ENCODE data around the gene LITAFD. TPM values are rescaled to one million over a fixed set of nuclear protein-coding genes. Genes with fewer than 3 reads are reported as not detected.

LITAFD gene
- total RNA-seq, 1 donor from 2014 or later = not detected

DNA sequence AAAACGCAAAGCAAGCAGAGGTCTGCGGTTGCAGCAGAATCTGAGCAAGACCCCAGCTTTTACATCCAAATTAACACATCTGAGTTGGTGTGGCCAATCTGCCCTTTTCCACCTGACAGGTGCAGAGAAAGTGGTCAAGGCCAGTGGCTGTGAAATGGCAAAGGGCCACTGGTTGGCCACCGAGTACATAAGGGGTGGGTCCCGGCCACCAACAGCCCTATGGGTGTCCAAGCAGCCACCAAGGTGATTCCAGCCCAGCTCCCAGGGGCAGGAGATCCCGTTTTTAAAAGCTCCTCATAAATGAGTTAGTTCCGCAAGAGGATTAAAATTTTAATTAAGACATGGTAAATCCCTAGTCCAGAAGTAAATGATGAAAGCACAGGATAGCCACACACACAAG, 52.5 kb downstream of the LITAFD start:
- TF ChIP-seq, protein P1, sequence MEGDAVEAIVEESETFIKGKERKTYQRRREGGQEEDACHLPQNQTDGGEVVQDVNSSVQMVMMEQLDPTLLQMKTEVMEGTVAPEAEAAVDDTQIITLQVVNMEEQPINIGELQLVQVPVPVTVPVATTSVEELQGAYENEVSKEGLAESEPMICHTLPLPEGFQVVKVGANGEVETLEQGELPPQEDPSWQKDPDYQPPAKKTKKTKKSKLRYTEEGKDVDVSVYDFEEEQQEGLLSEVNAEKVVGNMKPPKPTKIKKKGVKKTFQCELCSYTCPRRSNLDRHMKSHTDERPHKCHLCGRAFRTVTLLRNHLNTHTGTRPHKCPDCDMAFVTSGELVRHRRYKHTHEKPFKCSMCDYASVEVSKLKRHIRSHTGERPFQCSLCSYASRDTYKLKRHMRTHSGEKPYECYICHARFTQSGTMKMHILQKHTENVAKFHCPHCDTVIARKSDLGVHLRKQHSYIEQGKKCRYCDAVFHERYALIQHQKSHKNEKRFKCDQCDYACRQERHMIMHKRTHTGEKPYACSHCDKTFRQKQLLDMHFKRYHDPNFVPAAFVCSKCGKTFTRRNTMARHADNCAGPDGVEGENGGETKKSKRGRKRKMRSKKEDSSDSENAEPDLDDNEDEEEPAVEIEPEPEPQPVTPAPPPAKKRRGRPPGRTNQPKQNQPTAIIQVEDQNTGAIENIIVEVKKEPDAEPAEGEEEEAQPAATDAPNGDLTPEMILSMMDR (IDR thresholded peaks at IDR 0.05) = no peak
- intact Hi-C loops (cut with DNase I) = no loop called here
- no peak for DNase-seq (ENCODE audit: low spot score in 2 of 2)

More for the DNA sequence above, 52.5 kb downstream of the LITAFD start:
- Histone ChIP-seq H3K9me3 (no peaks in the 10 kb centered on the region), H3K27ac (no peak overlapping the region), H3K4me1 (peaks cover 0 to 16% of the 10 kb centered on the region in 2 donors), H3K4me3 (no peak overlapping the region), H3K27me3 (no peaks in the 10 kb centered on the region), H3K36me3 (peaks cover 3 to 6% of the 10 kb centered on the region in 2 donors)

Other genes starting within 250 kb of the LITAFD start
- 1.8 TPM for gene ABAT, start 207.7 kb upstream of the LITAFD start, total RNA-seq
- 1.5 TPM for gene TMEM186, start 84.7 kb upstream of the LITAFD start, total RNA-seq
- gene PMM2, start 84.5 kb upstream of the LITAFD start, total RNA-seq = 17.9 TPM
- gene CARHSP1, start 13.3 kb upstream of the LITAFD start, total RNA-seq = 151 TPM
- 55.3 TPM for gene USP7, start 81.6 kb downstream of the LITAFD start, total RNA-seq
- 22.0 TPM for gene HAPSTR1, start 209.3 kb downstream of the LITAFD start, total RNA-seq

Measured in ascending aorta (tissue), 2 donors.